Measurements from ENCODE around the gene PYCARD. TPM values are rescaled to one million over a fixed set of nuclear protein-coding genes. Genes with fewer than 3 reads are reported as not detected.

Gene PYCARD
- polyA plus RNA-seq, 1 donor (not counting 4 experiments of a cell fraction or from before 2014, with no cell fraction given), result 58.1 TPM

DNA sequence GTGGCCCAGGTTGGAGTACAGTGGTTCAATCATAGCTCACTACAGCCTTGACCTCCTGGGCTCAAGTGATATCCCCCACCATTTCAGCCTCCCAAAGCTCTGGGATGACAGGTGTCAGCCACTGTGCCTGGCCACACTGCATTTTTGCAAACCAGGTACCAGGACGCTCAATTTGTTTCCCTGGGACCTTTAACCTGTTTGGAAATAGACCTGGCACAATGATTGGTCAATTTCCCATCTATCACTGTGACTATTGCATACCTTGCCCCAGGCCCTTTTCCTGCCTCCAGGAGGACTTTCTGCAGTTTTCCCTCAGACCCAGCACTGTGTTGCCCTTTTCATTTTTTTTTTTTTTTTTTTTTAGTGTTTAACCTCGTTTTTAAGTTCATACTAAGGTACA lies 33.7 kb downstream of the PYCARD start:
- no peak for TF ChIP-seq EZH2 (IDR thresholded peaks at IDR 0.05; ENCODE audit: low read length)
- TF ChIP-seq, protein P1, sequence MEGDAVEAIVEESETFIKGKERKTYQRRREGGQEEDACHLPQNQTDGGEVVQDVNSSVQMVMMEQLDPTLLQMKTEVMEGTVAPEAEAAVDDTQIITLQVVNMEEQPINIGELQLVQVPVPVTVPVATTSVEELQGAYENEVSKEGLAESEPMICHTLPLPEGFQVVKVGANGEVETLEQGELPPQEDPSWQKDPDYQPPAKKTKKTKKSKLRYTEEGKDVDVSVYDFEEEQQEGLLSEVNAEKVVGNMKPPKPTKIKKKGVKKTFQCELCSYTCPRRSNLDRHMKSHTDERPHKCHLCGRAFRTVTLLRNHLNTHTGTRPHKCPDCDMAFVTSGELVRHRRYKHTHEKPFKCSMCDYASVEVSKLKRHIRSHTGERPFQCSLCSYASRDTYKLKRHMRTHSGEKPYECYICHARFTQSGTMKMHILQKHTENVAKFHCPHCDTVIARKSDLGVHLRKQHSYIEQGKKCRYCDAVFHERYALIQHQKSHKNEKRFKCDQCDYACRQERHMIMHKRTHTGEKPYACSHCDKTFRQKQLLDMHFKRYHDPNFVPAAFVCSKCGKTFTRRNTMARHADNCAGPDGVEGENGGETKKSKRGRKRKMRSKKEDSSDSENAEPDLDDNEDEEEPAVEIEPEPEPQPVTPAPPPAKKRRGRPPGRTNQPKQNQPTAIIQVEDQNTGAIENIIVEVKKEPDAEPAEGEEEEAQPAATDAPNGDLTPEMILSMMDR (optimal IDR thresholded peaks at IDR 0.05 in 1 of 3, IDR thresholded peaks at IDR 0.05 in 1 of 3, conservative IDR thresholded peaks at IDR 0.05 in 1 of 3; ENCODE audit: extremely low read depth in 1 of 3, insufficient read depth in 2 of 3, low read length in 3 of 3), result no peak
- no peaks in the 10 kb centered on the region for H4K20me1 ChIP-seq (ENCODE audit: control insufficient read depth, extremely low read depth, insufficient read depth, low read length)
- no peak overlapping the region for H3K27ac ChIP-seq (ENCODE audit: control insufficient read depth, insufficient read depth, low read length)
- no peak overlapping the region for H3K4me3 ChIP-seq (ENCODE audit: control insufficient read depth in 2 of 3, extremely low read depth in 1 of 3, insufficient read depth in 2 of 3, low read depth in 1 of 3, low read length in 3 of 3)
- H3K9me3 ChIP-seq (ENCODE audit: control insufficient read depth, low read depth, low read length), result no peaks in the 10 kb centered on the region
- no peaks in the 10 kb centered on the region for H3K36me3 ChIP-seq (ENCODE audit: control insufficient read depth in 2 of 2, extremely low read depth in 1 of 2, insufficient read depth in 2 of 2, low read length in 2 of 2)
- no peak overlapping the region for H3K9ac ChIP-seq (ENCODE audit: control insufficient read depth, extremely low read depth, insufficient read depth, low read length)
- H3K27me3 ChIP-seq (ENCODE audit: control insufficient read depth, extremely low read depth, insufficient read depth, low read length), result no peaks in the 10 kb centered on the region
- dilution Hi-C loops (cut with MboI; ENCODE audit: extremely low pct_ligation_motif_present, low sequenced_read_pairs), result no loop called here
- no peak overlapping the region for H3K4me2 ChIP-seq (ENCODE audit: control insufficient read depth, extremely low read depth, insufficient read depth, low read depth, low read length)
- FAIRE-seq (no peak), DNase-seq (ENCODE audit: low read depth, low spot score) (no peak)
- no peaks in the 10 kb centered on the region for H3K4me1 ChIP-seq (ENCODE audit: control insufficient read depth, extremely low read depth, insufficient read depth, low read length)
- no peaks in the 10 kb centered on the region for H3K79me2 ChIP-seq (ENCODE audit: control insufficient read depth, insufficient read depth, low read length)
- H2AFZ ChIP-seq (ENCODE audit: control insufficient read depth, low read length), result no peak overlapping the region
- no peaks in the 10 kb centered on the region for H3K9me1 ChIP-seq (ENCODE audit: control insufficient read depth, extremely low read depth, insufficient read depth, low read length)

DNA sequence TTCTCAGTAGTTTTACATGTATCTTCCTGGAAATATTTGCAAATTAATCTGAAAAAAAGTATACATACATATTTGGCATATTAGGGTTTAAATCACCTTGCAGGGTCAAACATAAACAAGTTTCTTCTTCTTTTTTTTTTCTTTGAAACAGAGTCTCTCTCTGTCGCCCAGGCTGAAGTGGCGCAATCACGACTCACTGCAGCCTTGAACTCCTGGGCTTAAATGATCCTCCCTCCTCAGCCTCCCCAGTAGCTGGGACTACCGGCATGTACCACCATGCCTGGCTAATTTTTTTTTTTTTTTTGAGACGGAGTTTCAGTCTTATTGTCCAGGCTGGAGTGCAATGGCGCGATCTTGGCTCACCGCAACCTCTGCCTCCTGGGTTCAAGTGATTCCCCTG lies 35.2 kb downstream of the PYCARD start:
- Histone ChIP-seq H3K27me3 (ENCODE audit: control insufficient read depth, extremely low read depth, insufficient read depth, low read length) (no peaks in the 10 kb centered on the region), H3K9me1 (ENCODE audit: control insufficient read depth, extremely low read depth, insufficient read depth, low read length) (no peaks in the 10 kb centered on the region), H3K9me3 (ENCODE audit: control insufficient read depth, low read depth, low read length) (no peaks in the 10 kb centered on the region), H3K36me3 (ENCODE audit: control insufficient read depth in 2 of 2, extremely low read depth in 1 of 2, insufficient read depth in 2 of 2, low read length in 2 of 2) (no peaks in the 10 kb centered on the region), H3K4me3 (ENCODE audit: control insufficient read depth in 2 of 3, extremely low read depth in 1 of 3, insufficient read depth in 2 of 3, low read depth in 1 of 3, low read length in 3 of 3) (no peak overlapping the region), H3K4me1 (ENCODE audit: control insufficient read depth, extremely low read depth, insufficient read depth, low read length) (no peaks in the 10 kb centered on the region), H3K4me2 (ENCODE audit: control insufficient read depth, extremely low read depth, insufficient read depth, low read depth, low read length) (no peak overlapping the region), H2AFZ (ENCODE audit: control insufficient read depth, low read length) (no peak overlapping the region), H3K79me2 (ENCODE audit: control insufficient read depth, insufficient read depth, low read length) (no peaks in the 10 kb centered on the region), H3K27ac (ENCODE audit: control insufficient read depth, insufficient read depth, low read length) (no peak overlapping the region), H3K9ac (ENCODE audit: control insufficient read depth, extremely low read depth, insufficient read depth, low read length) (no peak overlapping the region), H4K20me1 (ENCODE audit: control insufficient read depth, extremely low read depth, insufficient read depth, low read length) (no peaks in the 10 kb centered on the region)
- no peak for TF ChIP-seq EZH2 (IDR thresholded peaks at IDR 0.05; ENCODE audit: low read length)
- TF ChIP-seq, protein P1 (optimal IDR thresholded peaks at IDR 0.05 in 1 of 3, IDR thresholded peaks at IDR 0.05 in 1 of 3, conservative IDR thresholded peaks at IDR 0.05 in 1 of 3; ENCODE audit: extremely low read depth in 1 of 3, insufficient read depth in 2 of 3, low read length in 3 of 3), result no peak
- FAIRE-seq, result no peak
- dilution Hi-C loops (cut with MboI; ENCODE audit: extremely low pct_ligation_motif_present, low sequenced_read_pairs), result no loop called here
- no peak for DNase-seq (ENCODE audit: low read depth, low spot score)

All from keratinocyte (primary cell).